CD4-positive, alpha-beta T cell (primary cell): ENCODE data around the gene TSHZ2. TPM values are rescaled to one million over a fixed set of nuclear protein-coding genes. Genes with fewer than 3 reads are reported as not detected.

Experiments
- ATAC-seq: fragments of 200-7000 bp; cut with Tn5 transposase; one replicate; pipeline ENCODE4 v1.10.0; 2022; ENCODE audit warnings: mild to moderate bottlenecking; ENCODE audit not compliant: poor library complexity
- CTCF ChIA-PET: fragments of 350-600 bp; sonication (Branson Sonifier 250); formaldehyde crosslinking; loops from one replicate; lab custom pipeline; 2021; ENCODE audit warnings: antibody characterized with exemption, inconsistent platforms; lab: Charles Lee
- POLR2A ChIA-PET: fragments of 350-600 bp; sonication (Branson Sonifier 250); formaldehyde crosslinking; loops from one replicate; lab custom pipeline; 2021; ENCODE audit warnings: antibody characterized with exemption, inconsistent platforms; lab: Charles Lee
- DNase-seq, 14 experiments: peaks; one replicate each; pipeline ENCODE4 v3.0.0-alpha.2; 2013 to 2020; ENCODE audit warnings: mixed read lengths in 2 of 14
- H3K27ac ChIP-seq, 2 donors: one replicate each; pipeline versions ENCODE4 v1.5.1 to v1.7.0; 2013; ENCODE audit warnings: low read length in 2 of 2, low read depth in 1 of 2, mild to moderate bottlenecking in 1 of 2
- H3K27me3 ChIP-seq, 2 experiments: 1 replicate in 1 of 2; 2 replicates in 1 of 2; pipeline versions ENCODE4 v1.6.1 to v1.7.0; 2013; ENCODE audit warnings: low read length in 2 of 2, control low read depth in 1 of 2, mild to moderate bottlenecking in 1 of 2, moderate library complexity in 1 of 2; ENCODE audit not compliant: insufficient read depth in 2 of 2, control insufficient read depth in 1 of 2
- H3K36me3 ChIP-seq: one replicate; pipeline ENCODE4 v1.6.1; 2013; ENCODE audit warnings: low read length, control low read depth; ENCODE audit not compliant: insufficient read depth
- H3K4me1 ChIP-seq: one replicate; pipeline ENCODE4 v1.6.1; 2013; ENCODE audit warnings: low read length, control low read depth; ENCODE audit not compliant: insufficient read depth
- H3K4me3 ChIP-seq: one replicate; pipeline ENCODE4 v1.5.1; 2013; ENCODE audit warnings: mild to moderate bottlenecking, low read length, moderate library complexity
- H3K9me3 ChIP-seq, 2 experiments: 1 replicate in 1 of 2; 2 replicates in 1 of 2; pipeline versions ENCODE4 v1.6.1 to v1.7.0; 2013; ENCODE audit warnings: low read length in 2 of 2, mild to moderate bottlenecking in 2 of 2, control low read depth in 1 of 2, moderate library complexity in 1 of 2; ENCODE audit not compliant: control insufficient read depth in 1 of 2, insufficient read depth in 1 of 2
- H3K27ac Mint-ChIP-seq: one replicate; pipeline ENCODE4 v1.8.0; 2020; ENCODE audit warnings: mixed read lengths
- H3K27me3 Mint-ChIP-seq: one replicate; pipeline ENCODE4 v1.8.0; 2021; ENCODE audit warnings: mixed read lengths
- H3K36me3 Mint-ChIP-seq: one replicate; pipeline ENCODE4 v1.8.0; 2021; ENCODE audit warnings: low read depth, mixed read lengths
- H3K4me1 Mint-ChIP-seq: one replicate; pipeline ENCODE4 v1.8.0; 2021; ENCODE audit warnings: low read depth, mixed read lengths
- H3K4me3 Mint-ChIP-seq: one replicate; pipeline ENCODE4 v1.8.0; 2020; ENCODE audit warnings: mild to moderate bottlenecking, mixed read lengths
- H3K9me3 Mint-ChIP-seq: one replicate; pipeline ENCODE4 v1.8.0; 2020; ENCODE audit warnings: mixed read lengths
- intact Hi-C, 2 experiments: fragments of 100-400 bp; cut with DNase I in 1 of 2; cut with micrococcal nuclease in 1 of 2; formaldehyde crosslinking; loops; one replicate each; pipeline versions ENCODE4 v1.15.1 to v1.9.0; 2023 to 2025; cut with DNase I, micrococcal nuclease
- total RNA-seq, 174 experiments: library from RNA in 2 of 174; stranded (reverse) in 2 of 174; gene quantifications; one replicate each; pipeline ENCODE4 v1.2.3 and lab custom pipeline; 2021 to 2026
- TF ChIP-seq, protein P1 (sequence below): fragments of 200-600 bp; IDR thresholded peaks from one replicate; pipeline ENCODE4 v1.8.0; 2022; ENCODE audit warnings: antibody characterized with exemption, mild to moderate bottlenecking

Gene TSHZ2
- total RNA-seq, 2 experiments from 2014 or later: 26.1 to 27.4 TPM

- ATAC-seq (no peak), DNase-seq (no peak)
- ChIA-PET POLR2A (no interaction called here), CTCF (no interaction called here)
- Histone ChIP-seq H3K4me3 (no peak overlapping the region), H3K4me1 (no peaks in the 10 kb centered on the region), H3K27me3 (no peaks in the 10 kb centered on the region), H3K27ac (no peak overlapping the region), H3K36me3 (no peaks in the 10 kb centered on the region), H3K9me3 (no peaks in the 10 kb centered on the region)
- no peaks in the 10 kb centered on the region for H3K9me3 Mint-ChIP-seq
- no peaks in the 10 kb centered on the region for H3K27me3 Mint-ChIP-seq
- no peaks in the 10 kb centered on the region for H3K36me3 Mint-ChIP-seq
- no peak overlapping the region for H3K27ac Mint-ChIP-seq
- no peak overlapping the region for H3K4me3 Mint-ChIP-seq
- intact Hi-C loops: loop anchor here (5.0 kb wide), 3 partner anchors 53 to 1038 kb away; no protein-coding TSS in a partner anchor
- H3K4me1 Mint-ChIP-seq: peaks cover 39% of the 10 kb centered on the region
- TF ChIP-seq, protein P1, sequence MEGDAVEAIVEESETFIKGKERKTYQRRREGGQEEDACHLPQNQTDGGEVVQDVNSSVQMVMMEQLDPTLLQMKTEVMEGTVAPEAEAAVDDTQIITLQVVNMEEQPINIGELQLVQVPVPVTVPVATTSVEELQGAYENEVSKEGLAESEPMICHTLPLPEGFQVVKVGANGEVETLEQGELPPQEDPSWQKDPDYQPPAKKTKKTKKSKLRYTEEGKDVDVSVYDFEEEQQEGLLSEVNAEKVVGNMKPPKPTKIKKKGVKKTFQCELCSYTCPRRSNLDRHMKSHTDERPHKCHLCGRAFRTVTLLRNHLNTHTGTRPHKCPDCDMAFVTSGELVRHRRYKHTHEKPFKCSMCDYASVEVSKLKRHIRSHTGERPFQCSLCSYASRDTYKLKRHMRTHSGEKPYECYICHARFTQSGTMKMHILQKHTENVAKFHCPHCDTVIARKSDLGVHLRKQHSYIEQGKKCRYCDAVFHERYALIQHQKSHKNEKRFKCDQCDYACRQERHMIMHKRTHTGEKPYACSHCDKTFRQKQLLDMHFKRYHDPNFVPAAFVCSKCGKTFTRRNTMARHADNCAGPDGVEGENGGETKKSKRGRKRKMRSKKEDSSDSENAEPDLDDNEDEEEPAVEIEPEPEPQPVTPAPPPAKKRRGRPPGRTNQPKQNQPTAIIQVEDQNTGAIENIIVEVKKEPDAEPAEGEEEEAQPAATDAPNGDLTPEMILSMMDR: no peak
These were observed 187.0 kb downstream of the TSHZ2 start for GRCh38 chr20:53159160-53159559.

GRCh38 chr20:53161073-53161472 is 188.9 kb downstream of the TSHZ2 start:
- H3K36me3 Mint-ChIP-seq: no peaks in the 10 kb centered on the region
- ATAC-seq: no peak
- H3K9me3 ChIP-seq: no peaks in the 10 kb centered on the region
- no peak for DNase-seq
- ChIA-PET CTCF (no interaction called here), POLR2A (interaction anchor here (1.6 kb wide), 1 partner anchor 160 kb away, joined by 3 read pairs; no protein-coding TSS in a partner anchor)
- no peak overlapping the region for H3K4me3 Mint-ChIP-seq
- no peaks in the 10 kb centered on the region for H3K36me3 ChIP-seq
- H3K4me3 ChIP-seq: no peak overlapping the region
- TF ChIP-seq, protein P1: no peak
- intact Hi-C loops: no loop called here
- H3K27me3 ChIP-seq: no peaks in the 10 kb centered on the region
- H3K27ac ChIP-seq: no peak overlapping the region
- peaks cover 33% of the 10 kb centered on the region for H3K4me1 Mint-ChIP-seq
- no peaks in the 10 kb centered on the region for H3K4me1 ChIP-seq
- no peak overlapping the region for H3K27ac Mint-ChIP-seq
- no peaks in the 10 kb centered on the region for H3K27me3 Mint-ChIP-seq
- H3K9me3 Mint-ChIP-seq: no peaks in the 10 kb centered on the region

DNA sequence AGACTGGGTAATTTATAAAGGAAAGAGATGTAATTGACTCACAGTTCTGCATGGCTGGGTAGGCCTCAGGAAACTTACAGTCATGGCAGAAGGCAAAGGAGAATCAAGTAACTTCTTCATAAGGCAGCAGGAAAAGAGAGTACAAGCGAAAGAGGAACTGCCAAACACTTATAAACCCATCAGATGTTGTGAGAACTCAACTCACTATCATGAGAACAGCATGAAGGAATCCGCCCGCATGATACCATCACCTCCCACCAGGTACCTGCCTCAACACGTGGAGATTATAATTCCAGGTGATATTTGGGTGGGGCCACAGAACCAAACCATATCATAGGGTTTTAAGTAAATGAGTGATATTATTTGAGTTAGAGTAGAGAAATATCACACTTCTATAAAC is 189.3 kb downstream of the TSHZ2 start:
- DNase-seq: no peak
- no peak for ATAC-seq
- H3K4me3 ChIP-seq: no peak overlapping the region
- Mint-ChIP-seq H3K9me3 (no peaks in the 10 kb centered on the region), H3K27ac (no peak overlapping the region), H3K36me3 (no peaks in the 10 kb centered on the region), H3K4me1 (peaks cover 33% of the 10 kb centered on the region), H3K4me3 (no peak overlapping the region), H3K27me3 (no peaks in the 10 kb centered on the region)
- ChIA-PET POLR2A (interaction anchor here (1.6 kb wide), 1 partner anchor 160 kb away, joined by 3 read pairs; no protein-coding TSS in a partner anchor), CTCF (no interaction called here)
- H3K36me3 ChIP-seq: no peaks in the 10 kb centered on the region
- H3K27me3 ChIP-seq: no peaks in the 10 kb centered on the region
- no peak overlapping the region for H3K27ac ChIP-seq
- no peaks in the 10 kb centered on the region for H3K9me3 ChIP-seq
- TF ChIP-seq, protein P1: no peak
- intact Hi-C loops: no loop called here
- no peaks in the 10 kb centered on the region for H3K4me1 ChIP-seq
